SK-N-MC (cell line): ENCODE results near the gene SP4.
A peak's percentile ranks its signal among the peaks of the same experiment; 100 is the strongest.

ENCODE experiments used
- DNase-seq: peaks from one replicate; pipeline ENCODE4 v3.0.0-alpha.2; 2011; ENCODE audit warnings: low read depth, low spot score
- H3K27ac ChIP-seq: fragments of 200-600 bp; sonication (generic); 2 replicates; pipeline ENCODE4 v1.5.1; 2016; ENCODE audit warnings: mixed run types
- H3K36me3 ChIP-seq: fragments of 200-600 bp; sonication (generic); 2 replicates; pipeline ENCODE4 v1.6.1; 2017; ENCODE audit warnings: antibody characterized with exemption, low read length, mixed read lengths; ENCODE audit not compliant: insufficient read depth
- H3K4me3 ChIP-seq: fragments of 200-600 bp; sonication (generic); 2 replicates; pipeline ENCODE4 v1.5.1; 2016
- H3K9ac ChIP-seq: fragments of 200-600 bp; sonication (generic); 2 replicates; pipeline ENCODE4 v1.8.0; 2017; ENCODE audit warnings: mixed run types, mixed read lengths; ENCODE audit not compliant: insufficient read length
- H3K9me3 ChIP-seq: fragments of 200-600 bp; sonication (generic); 2 replicates; pipeline ENCODE4 v1.6.1; 2017; ENCODE audit warnings: low read depth, mild to moderate bottlenecking, antibody characterized with exemption, low read length, moderate library complexity, mixed read lengths
- EZH2 ChIP-seq: fragments of 200-600 bp; sonication (generic); IDR thresholded peaks from one replicate; pipeline ENCODE4 v1.6.1; 2017; ENCODE audit warnings: antibody characterized with exemption
- FOXP2 ChIP-seq: optimal IDR thresholded peaks from 2 replicates; pipeline ENCODE3; 2011; ENCODE audit warnings: mild to moderate bottlenecking, moderate library complexity; ENCODE audit not compliant: insufficient read depth; ENCODE audit errors: extremely low read length, control extremely low read depth
- POLR2AphosphoS5 ChIP-seq: IDR thresholded peaks from 2 replicates; pipeline ENCODE4 v1.6.1; 2012; ENCODE audit warnings: mild to moderate bottlenecking, low read depth, low read length, borderline replicate concordance

The SP4 gene

GRCh38 chr7:21427871-21428658 lies at the start of gene SP4:
SP4 (plus strand) TSS chr7:21428083; CDS start chr7:21428252, 169 bp downstream.
- TF ChIP-seq EZH2 (no peak), FOXP2 (peak; percentile 56), POLR2AphosphoS5 (peak; percentile 51; the same call in 1 of the 2 replicates)
- Histone ChIP-seq H3K36me3 (0 out of 2 replicates have a peak, but pooled peaks cover 4% of the 10 kb centered on the region), H3K9ac (peak within 1 kb of the TSS; percentile 95), H3K27ac (peak within 1 kb of the TSS; percentile 97), H3K4me3 (peak within 1 kb of the TSS; percentile 97), H3K9me3 (no peaks in the 10 kb centered on the region)
- DNase-seq, result peak; percentile 61

- H3K36me3 ChIP-seq, result no peaks in the 10 kb centered on the region
- no peak for DNase-seq
Measured at GRCh38 chr7:21383227-21384220, 44.4 kb upstream of the SP4 start.

GRCh38 chr7:21393937-21394336 lies 33.9 kb upstream of the SP4 start:
- Histone ChIP-seq H3K9ac (no peak overlapping the region), H3K9me3 (no peaks in the 10 kb centered on the region), H3K27ac (no peak overlapping the region), H3K4me3 (no peak overlapping the region), H3K36me3 (no peaks in the 10 kb centered on the region)
- DNase-seq, result no peak
- no peak for TF ChIP-seq POLR2AphosphoS5
- TF ChIP-seq FOXP2, result no peak
- TF ChIP-seq EZH2, result no peak

More at GRCh38 chr7:21383227-21384220, 44.4 kb upstream of the SP4 start:
- Histone ChIP-seq H3K4me3 (no peak overlapping the region), H3K9ac (no peak overlapping the region), H3K27ac (no peak overlapping the region), H3K9me3 (no peaks in the 10 kb centered on the region)
- TF ChIP-seq FOXP2 (no peak), POLR2AphosphoS5 (no peak), EZH2 (no peak)

GRCh38 chr7:21401944-21402343 lies 25.9 kb upstream of the SP4 start:
- Histone ChIP-seq H3K4me3 (no peak overlapping the region), H3K9ac (no peak overlapping the region), H3K36me3 (no peaks in the 10 kb centered on the region), H3K27ac (no peak overlapping the region), H3K9me3 (no peaks in the 10 kb centered on the region)
- no peak for DNase-seq
- TF ChIP-seq EZH2 (no peak), POLR2AphosphoS5 (no peak), FOXP2 (no peak)

- TF ChIP-seq EZH2, result no peak
- no peak for TF ChIP-seq FOXP2
- TF ChIP-seq POLR2AphosphoS5, result no peak
- Histone ChIP-seq H3K9ac (no peak overlapping the region), H3K36me3 (no peaks in the 10 kb centered on the region), H3K4me3 (no peak overlapping the region), H3K9me3 (no peaks in the 10 kb centered on the region), H3K27ac (no peak overlapping the region)
- DNase-seq, result no peak
Measured at GRCh38 chr7:21407796-21408480, 19.9 kb upstream of the SP4 start.

- no peak for TF ChIP-seq POLR2AphosphoS5
- TF ChIP-seq FOXP2, result no peak
- no peak for TF ChIP-seq EZH2
- H3K9me3 ChIP-seq, result no peaks in the 10 kb centered on the region
- H3K4me3 ChIP-seq, result no peak overlapping the region
- DNase-seq, result no peak
- no peaks in the 10 kb centered on the region for H3K36me3 ChIP-seq
- H3K9ac ChIP-seq, result no peak overlapping the region
- no peak overlapping the region for H3K27ac ChIP-seq
Measured at GRCh38 chr7:21408481-21408820, 19.4 kb upstream of the SP4 start.

- H3K9me3 ChIP-seq, result no peaks in the 10 kb centered on the region
- no peak overlapping the region for H3K27ac ChIP-seq
- no peak for DNase-seq
- H3K36me3 ChIP-seq, result no peaks in the 10 kb centered on the region
- TF ChIP-seq FOXP2 (no peak), EZH2 (no peak), POLR2AphosphoS5 (no peak)
- H3K9ac ChIP-seq, result no peak overlapping the region
- H3K4me3 ChIP-seq, result no peak overlapping the region
Measured at GRCh38 chr7:21412410-21412851, 15.5 kb upstream of the SP4 start.

- no peak overlapping the region for H3K9ac ChIP-seq
- H3K9me3 ChIP-seq, result no peaks in the 10 kb centered on the region
- no peaks in the 10 kb centered on the region for H3K36me3 ChIP-seq
- H3K4me3 ChIP-seq, result no peak overlapping the region
- H3K27ac ChIP-seq, result no peak overlapping the region
- DNase-seq, result no peak
- no peak for TF ChIP-seq EZH2
- no peak for TF ChIP-seq FOXP2
- no peak for TF ChIP-seq POLR2AphosphoS5
Measured at GRCh38 chr7:21412957-21413356, 14.9 kb upstream of the SP4 start.
